Testis (tissue), 3 donors: ENCODE results near the gene CAMK2B. TPM values are rescaled to one million over a fixed set of nuclear protein-coding genes. Genes with fewer than 3 reads are reported as not detected.

Experiments
- DNase-seq: peaks from one replicate; pipeline ENCODE4 v3.0.0-alpha.2; 2019
- H3K27ac ChIP-seq, 2 donors: fragments of 200-600 bp; sonication (generic); one replicate each; pipeline ENCODE4 v1.5.1; 2019
- H3K27me3 ChIP-seq: fragments of 200-600 bp; sonication (generic); one replicate; pipeline ENCODE4 v1.5.1; 2019
- H3K36me3 ChIP-seq: fragments of 200-600 bp; sonication (generic); one replicate; pipeline ENCODE4 v1.5.1; 2017; ENCODE audit warnings: low read depth; ENCODE audit errors: missing control alignments
- H3K4me1 ChIP-seq: fragments of 200-600 bp; sonication (generic); one replicate; pipeline ENCODE4 v1.5.1; 2019
- H3K4me3 ChIP-seq, 2 donors: fragments of 200-600 bp; sonication (generic); one replicate each; pipeline ENCODE4 v1.5.1; 2017 to 2019
- H3K9me3 ChIP-seq: fragments of 200-600 bp; sonication (generic); one replicate; pipeline ENCODE4 v1.5.1; 2017
- POLR2A ChIP-seq: fragments of 450-650 bp; IDR thresholded peaks from one replicate; pipeline ENCODE4 v1.6.1; 2017; ENCODE audit warnings: antibody characterized with exemption, mild to moderate bottlenecking, moderate library complexity
- WGBS, 2 donors: methylation state at CpG; one replicate each; pipeline ENCODE4 v1.1.5; 2018; 5-methylcytosine and 5-hydroxymethylcytosine counted together
- intact Hi-C: fragments of 100-400 bp; cut with DNase I; formaldehyde crosslinking; loops from one replicate; pipeline ENCODE4 v1.15.1; 2023; ENCODE audit warnings: low total_unique reads
- polyA plus RNA-seq: library from polyadenylated mRNA; stranded (reverse); fragments of 350-450 nt; fragmentation: Illumina TruSeq; extraction: RNeasy Lipid Tissue Mini Kit (QIAGEN cat#74804); gene quantifications from one replicate; pipeline ENCODE4 v1.2.3, GENCODE V29; 2014; ENCODE audit warnings: low read depth, low replicate concordance; ENCODE audit not compliant: insufficient read depth
- total RNA-seq, 2 donors: library from RNA; depleted of rRNA; stranded (reverse); fragments of >200 nt; gene quantifications; one replicate each; pipeline ENCODE4 v1.2.3, GENCODE V29; 2016
- TF ChIP-seq, protein P1 (sequence below), 3 experiments: fragments of 450-650 bp in 2 of 3; fragments of 200-600 bp in 1 of 3; sonication (generic) in 1 of 3; IDR thresholded peaks; one replicate each; pipeline ENCODE4 v1.5.1; 2016 to 2019; ENCODE audit warnings: antibody characterized with exemption in 3 of 3, mild to moderate bottlenecking in 2 of 3, moderate library complexity in 1 of 3

Gene CAMK2B
- total and polyA plus RNA-seq, 3 donors from 2014 or later, result 4.0 to 12.5 (median 12.1) TPM

DNA sequence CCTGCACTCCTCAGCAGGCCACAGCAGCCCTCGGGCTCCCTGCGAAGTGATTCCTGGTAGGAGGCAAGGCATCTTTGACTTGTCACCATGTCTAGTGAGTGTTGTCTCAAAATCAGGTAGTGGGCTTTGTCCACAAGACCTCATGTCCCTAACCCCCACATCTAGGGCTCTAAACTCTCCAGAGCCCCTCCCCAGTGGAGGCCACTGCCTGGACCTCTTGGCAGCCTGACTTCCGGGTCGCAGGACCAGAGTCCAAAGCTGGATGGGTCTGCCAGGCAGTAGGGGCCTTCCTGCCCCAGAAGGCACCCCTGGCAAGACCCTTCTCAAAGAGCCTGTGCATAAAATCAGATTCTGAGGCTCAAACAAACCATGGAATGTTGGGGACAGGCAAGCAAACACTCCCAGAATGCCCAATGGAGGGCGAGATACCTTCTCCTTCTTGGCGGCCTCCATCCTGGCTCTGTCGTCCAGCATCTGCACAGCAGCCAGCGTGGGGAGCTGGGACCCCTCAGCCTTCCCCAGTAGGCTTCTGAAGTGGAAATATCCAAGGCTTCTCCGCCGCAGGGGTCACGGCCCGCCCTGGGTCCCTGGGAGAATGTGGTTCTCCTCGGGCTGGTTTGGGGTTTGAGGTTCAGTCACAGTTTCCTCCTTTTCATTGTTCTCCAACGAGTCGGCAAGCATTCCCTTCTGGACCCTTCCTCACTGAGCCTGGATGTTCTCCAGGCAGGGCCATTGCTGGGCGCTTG is 136.7 kb downstream of the CAMK2B start:
- intact Hi-C loops, result no loop called here
- Histone ChIP-seq H3K27ac (no peak overlapping the region), H3K4me3 (no peak overlapping the region), H3K27me3 (no peaks in the 10 kb centered on the region), H3K9me3 (no peaks in the 10 kb centered on the region), H3K36me3 (no peaks in the 10 kb centered on the region), H3K4me1 (no peaks in the 10 kb centered on the region)
- TF ChIP-seq, protein P1, sequence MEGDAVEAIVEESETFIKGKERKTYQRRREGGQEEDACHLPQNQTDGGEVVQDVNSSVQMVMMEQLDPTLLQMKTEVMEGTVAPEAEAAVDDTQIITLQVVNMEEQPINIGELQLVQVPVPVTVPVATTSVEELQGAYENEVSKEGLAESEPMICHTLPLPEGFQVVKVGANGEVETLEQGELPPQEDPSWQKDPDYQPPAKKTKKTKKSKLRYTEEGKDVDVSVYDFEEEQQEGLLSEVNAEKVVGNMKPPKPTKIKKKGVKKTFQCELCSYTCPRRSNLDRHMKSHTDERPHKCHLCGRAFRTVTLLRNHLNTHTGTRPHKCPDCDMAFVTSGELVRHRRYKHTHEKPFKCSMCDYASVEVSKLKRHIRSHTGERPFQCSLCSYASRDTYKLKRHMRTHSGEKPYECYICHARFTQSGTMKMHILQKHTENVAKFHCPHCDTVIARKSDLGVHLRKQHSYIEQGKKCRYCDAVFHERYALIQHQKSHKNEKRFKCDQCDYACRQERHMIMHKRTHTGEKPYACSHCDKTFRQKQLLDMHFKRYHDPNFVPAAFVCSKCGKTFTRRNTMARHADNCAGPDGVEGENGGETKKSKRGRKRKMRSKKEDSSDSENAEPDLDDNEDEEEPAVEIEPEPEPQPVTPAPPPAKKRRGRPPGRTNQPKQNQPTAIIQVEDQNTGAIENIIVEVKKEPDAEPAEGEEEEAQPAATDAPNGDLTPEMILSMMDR (IDR thresholded peaks at IDR 0.05), result no peak
- TF ChIP-seq POLR2A, result no peak
- 85 to 90% methylated on average over 16 of the region's 16 CpGs for WGBS, 2 donors
- peak; percentile 4 for DNase-seq

DNA sequence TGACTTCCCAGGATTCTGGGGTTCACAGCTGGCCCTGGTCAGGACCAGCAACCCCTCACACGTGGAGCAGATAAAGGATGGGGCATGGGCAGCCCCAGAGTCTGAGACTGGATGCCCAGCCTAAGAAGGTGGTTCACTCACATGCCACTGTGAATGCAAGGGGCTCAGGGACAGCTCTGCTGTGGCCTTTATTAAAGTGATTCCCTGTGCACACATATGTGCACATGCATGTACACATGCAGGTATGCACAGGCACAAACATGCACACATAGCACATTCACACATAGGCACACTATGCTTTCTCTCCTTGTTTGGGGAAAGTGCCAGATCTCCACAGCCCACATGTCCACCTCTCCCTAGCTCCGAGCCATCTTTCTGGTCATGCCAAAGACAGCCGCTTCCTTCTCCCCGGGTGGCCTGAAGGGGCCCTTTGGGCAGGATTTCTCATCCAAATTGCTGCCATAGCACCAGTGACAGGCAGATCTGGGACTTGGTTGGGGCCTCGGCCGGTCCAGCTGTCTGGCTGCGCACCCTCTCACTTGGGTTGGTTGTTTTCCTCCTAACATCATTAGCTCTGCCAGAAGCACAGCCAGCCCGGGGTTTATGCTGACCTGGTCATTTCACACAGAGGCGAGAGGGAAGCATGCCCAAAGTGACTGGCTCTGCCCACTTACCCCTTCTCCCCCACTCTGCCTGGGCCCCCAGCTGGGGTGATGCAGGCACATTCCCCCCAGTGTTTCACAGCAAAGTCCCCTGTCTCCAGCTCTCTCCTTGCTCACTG is 137.6 kb downstream of the CAMK2B start:
- no peak overlapping the region for H3K4me3 ChIP-seq
- intact Hi-C loops, result no loop called here
- WGBS, 2 donors, result 50 to 58% methylated on average over 6 to 9 of the region's 9 CpGs
- H3K36me3 ChIP-seq, result no peaks in the 10 kb centered on the region
- no peak overlapping the region for H3K27ac ChIP-seq
- peak; percentile 11 for DNase-seq
- H3K9me3 ChIP-seq, result no peaks in the 10 kb centered on the region
- TF ChIP-seq, protein P1 (IDR thresholded peaks at IDR 0.05), result no peak
- TF ChIP-seq POLR2A, result no peak
- H3K4me1 ChIP-seq, result no peaks in the 10 kb centered on the region
- H3K27me3 ChIP-seq, result no peaks in the 10 kb centered on the region

DNA sequence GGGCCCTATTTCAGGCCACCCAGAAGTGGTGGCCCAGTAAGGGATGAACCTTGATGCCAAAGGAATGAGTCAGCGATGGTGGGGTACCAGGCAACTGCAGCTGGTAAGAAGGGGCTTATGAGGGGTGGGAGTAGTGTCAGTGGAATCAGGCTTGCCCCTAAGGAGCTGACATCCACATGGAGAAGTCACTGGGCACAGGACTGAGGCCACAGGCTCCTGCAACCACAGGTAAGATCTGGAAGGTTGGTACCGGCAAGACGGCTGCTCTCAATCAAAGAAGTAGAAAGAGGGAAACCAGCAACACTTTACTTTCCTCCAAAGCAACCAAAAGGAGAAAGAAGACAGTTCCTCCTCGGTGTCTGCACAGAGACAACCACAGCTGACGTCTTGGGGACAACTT is 138.7 kb downstream of the CAMK2B start:
- intact Hi-C loops, result no loop called here
- TF ChIP-seq, protein P1 (IDR thresholded peaks at IDR 0.05), result no peak
- TF ChIP-seq POLR2A, result no peak
- peak; percentile 1 for DNase-seq
- 82 to 88% methylated on average over 5 of the region's 5 CpGs for WGBS, 2 donors
- H3K36me3 ChIP-seq, result no peaks in the 10 kb centered on the region
- H3K27me3 ChIP-seq, result no peaks in the 10 kb centered on the region
- H3K4me3 ChIP-seq, result no peak overlapping the region
- H3K9me3 ChIP-seq, result no peaks in the 10 kb centered on the region
- no peak overlapping the region for H3K27ac ChIP-seq
- H3K4me1 ChIP-seq, result no peaks in the 10 kb centered on the region

DNA sequence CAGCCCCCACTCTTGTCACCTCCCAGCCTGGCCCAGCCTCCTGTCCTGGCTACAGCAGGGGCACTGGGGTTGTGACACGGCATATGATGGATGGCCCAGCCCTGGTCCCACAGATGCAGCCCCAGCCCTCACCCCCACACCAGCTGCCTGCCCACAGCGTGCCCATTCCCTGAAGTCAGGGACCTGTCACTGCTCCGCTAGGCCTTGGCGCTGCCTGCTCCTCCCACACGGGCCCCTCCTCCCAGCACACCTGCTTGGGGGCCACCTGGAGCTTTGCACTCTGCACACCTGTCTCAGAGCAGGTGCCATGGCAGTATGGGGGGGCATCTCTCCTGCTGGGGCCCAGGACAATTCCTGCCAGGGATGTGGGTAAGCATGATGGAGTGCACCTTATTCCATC is 139.7 kb downstream of the CAMK2B start:
- H3K36me3 ChIP-seq, result no peaks in the 10 kb centered on the region
- H3K27me3 ChIP-seq, result no peaks in the 10 kb centered on the region
- no peak overlapping the region for H3K27ac ChIP-seq
- 82% methylated on average over 5 of the region's 5 CpGs; no CpG with 5 or more reads in 1 of the 2 donors for WGBS, 2 donors
- no peak for DNase-seq
- TF ChIP-seq, protein P1 (IDR thresholded peaks at IDR 0.05), result no peak
- TF ChIP-seq POLR2A, result no peak
- H3K4me1 ChIP-seq, result no peaks in the 10 kb centered on the region
- intact Hi-C loops, result no loop called here
- no peaks in the 10 kb centered on the region for H3K9me3 ChIP-seq
- H3K4me3 ChIP-seq, result no peak overlapping the region
